K562 (cell line): Measurements from ENCODE around the gene PRKAG1. TPM values are rescaled to one million over a fixed set of nuclear protein-coding genes. Genes with fewer than 3 reads are reported as not detected.

Source experiments
- ATAC-seq: fragments of 200-7000 bp; cut with Tn5 transposase; 3 replicates; pipeline ENCODE4 v1.9.1; 2020; ENCODE audit warnings: moderate library complexity
- BruUV-seq: library from RNA; stranded (reverse); fragments of 400-500 nt; replicated peaks from 2 replicates; lab custom pipeline; 2021; lab: Mats Ljungman, UMichigan
- CTCF ChIA-PET: fragments of 300-600 bp; formaldehyde crosslinking; extraction: SDS; loops from one replicate; lab custom pipeline; 2021; ENCODE audit warnings: low intra/inter-chr PET ratio; lab: Yijun Ruan, JAX
- POLR2A ChIA-PET: fragments of 300-600, 350-650 bp; sonication (Branson Sonifier 250); formaldehyde crosslinking; extraction: SDS; loops from one replicate; lab custom pipeline; 2021; ENCODE audit warnings: antibody characterized with exemption, inconsistent platforms; lab: Yijun Ruan, JAX
- DNase-seq, 4 experiments: peaks; one replicate each; pipeline versions ENCODE4 v3.0.0 to v3.0.0-alpha.2; 2011 to 2018; ENCODE audit warnings: low spot score in 3 of 4, mixed read lengths in 3 of 4; ENCODE audit errors: extremely low read depth in 1 of 4
- FAIRE-seq: peaks from 2 replicates; lab custom pipeline; 2011; peaks lifted over from hg19 to GRCh38; lab: Jason Lieb, UNC
- H2AFZ ChIP-seq: 2 replicates; pipeline ENCODE4 v1.6.0; 2011; ENCODE audit warnings: low read depth, low read length, control low read depth, inconsistent platforms
- H3K27ac ChIP-seq: fragments of 200-600 bp; 3 replicates; pipeline ENCODE4 v1.8.0; 2011; ENCODE audit warnings: low read depth, mild to moderate bottlenecking, control low read depth, inconsistent platforms, low read length, moderate library complexity, mixed read lengths; ENCODE audit errors: extremely low read depth
- H3K27me3 ChIP-seq, 2 experiments: fragments of 300-600 bp in 1 of 2; 2 replicates in 1 of 2; 3 replicates in 1 of 2; pipeline versions ENCODE4 v1.6.0 to v1.8.0; 2011; ENCODE audit warnings: inconsistent platforms in 2 of 2, low read length in 2 of 2, mild to moderate bottlenecking in 1 of 2, mixed read lengths in 1 of 2, moderate library complexity in 1 of 2; ENCODE audit not compliant: control insufficient read depth in 2 of 2, insufficient read depth in 2 of 2
- H3K36me3 ChIP-seq: fragments of 300-600 bp; 3 replicates; pipeline ENCODE4 v1.8.0; 2011; ENCODE audit warnings: mild to moderate bottlenecking, low read length, inconsistent platforms; ENCODE audit not compliant: control insufficient read depth, insufficient read depth
- H3K4me1 ChIP-seq, 2 experiments: fragments of 200-600 bp in 1 of 2; replicated peaks in 1 of 2; 2 replicates in 1 of 2; 3 replicates in 1 of 2; pipeline versions ENCODE4 v1.5.1 to v1.8.0; 2011; ENCODE audit warnings: inconsistent platforms in 2 of 2, low read length in 2 of 2, mild to moderate bottlenecking in 1 of 2, mixed read lengths in 1 of 2, moderate library complexity in 1 of 2; ENCODE audit not compliant: control insufficient read depth in 2 of 2, insufficient read depth in 2 of 2
- H3K4me2 ChIP-seq: 2 replicates; pipeline ENCODE4 v1.6.1; 2011; ENCODE audit warnings: low read length, control low read depth, inconsistent platforms, mixed read lengths; ENCODE audit not compliant: insufficient read depth
- H3K4me3 ChIP-seq: fragments of 200-600 bp; sonication (generic), shearing (Covaris generic); 2 replicates; pipeline ENCODE4 v1.5.1; 2016; ENCODE audit warnings: control low read depth, inconsistent platforms
- H3K79me2 ChIP-seq: fragments of 200-600 bp; 3 replicates; pipeline ENCODE4 v1.8.0; 2011; ENCODE audit warnings: low read length, inconsistent platforms; ENCODE audit not compliant: control insufficient read depth, insufficient read depth
- H3K9ac ChIP-seq, 2 experiments: 2 replicates each; pipeline versions ENCODE4 v1.6.0 to v1.6.1; 2011; ENCODE audit warnings: low read depth in 2 of 2, low read length in 2 of 2, control low read depth in 1 of 2, inconsistent platforms in 1 of 2, mild to moderate bottlenecking in 1 of 2, mixed read lengths in 1 of 2; ENCODE audit not compliant: insufficient read depth in 1 of 2
- H3K9me1 ChIP-seq: one replicate; pipeline ENCODE4 v1.6.0; 2011; ENCODE audit warnings: inconsistent platforms, mild to moderate bottlenecking, low read length, moderate library complexity; ENCODE audit not compliant: control insufficient read depth, insufficient read depth
- H3K9me3 ChIP-seq: replicated peaks from 2 replicates; pipeline ENCODE4 v1.5.1; 2011; ENCODE audit warnings: low read depth, low read length, inconsistent platforms; ENCODE audit not compliant: control insufficient read depth, insufficient read depth
- H4K20me1 ChIP-seq: replicated peaks from 2 replicates; pipeline ENCODE4 v1.6.1; 2011; ENCODE audit warnings: low read length, inconsistent platforms, mixed read lengths; ENCODE audit not compliant: control insufficient read depth, insufficient read depth
- TARDBP ChIP-seq: fragments of 450-650 bp; IDR thresholded peaks from 2 replicates; pipeline ENCODE4 v1.6.1; 2016
- USF1 ChIP-seq: sonication (generic); formaldehyde crosslinking; IDR thresholded peaks from 2 replicates; pipeline ENCODE4 v1.9.0; 2022; ENCODE audit warnings: mild to moderate bottlenecking, missing genetic modification reagents
- ZNF232 ChIP-seq: sonication (generic); formaldehyde crosslinking; IDR thresholded peaks from 2 replicates; pipeline ENCODE4 v1.8.0; 2022; ENCODE audit warnings: mild to moderate bottlenecking, missing genetic modification reagents
- ZNF609 ChIP-seq: sonication (generic); formaldehyde crosslinking; IDR thresholded peaks from 2 replicates; pipeline ENCODE4 v1.8.1; 2023; ENCODE audit warnings: missing genetic modification reagents, mild to moderate bottlenecking, borderline replicate concordance
- ZNF644 ChIP-seq: fragments of 200-800 bp; sonication (Bioruptor generic); IDR thresholded peaks from 2 replicates; pipeline ENCODE4 v1.6.1; 2016; ENCODE audit warnings: low read depth, missing genetic modification characterization, missing compliant biosample characterization
- WGBS: fragments of 100-300 bp; shearing (Covaris generic); methylation state at CpG from one replicate; pipeline ENCODE4 v1.1.6; 2016; ENCODE audit warnings: low coverage, mixed read lengths; ENCODE audit not compliant: insufficient coverage; ENCODE audit errors: missing lambda C conversion rate; 5-methylcytosine and 5-hydroxymethylcytosine counted together
- in situ Hi-C: fragments of 300-500 bp; cut with MboI; formaldehyde crosslinking; loops from 4 replicates; pipeline ENCODE4 v1.15.0; 2018; ENCODE audit warnings: inconsistent platforms, mixed read lengths
- intact Hi-C: fragments of 100-400 bp; cut with micrococcal nuclease; formaldehyde crosslinking; loops from 2 replicates; pipeline ENCODE4 v1.14.2; 2022
- polyA plus RNA-seq, 8 experiments: library from polyadenylated mRNA; depleted of rRNA in 4 of 8; stranded (reverse) in 5 of 8; unstranded in 3 of 8; fragments of >200 nt; fragmentation: Nextera tagmentation in 2 of 8; fragmentation: Illumina TruSeq in 1 of 8; extraction: Ambion mirVana in 2 of 8; extraction: Trizol in 1 of 8; gene quantifications; 2 replicates each; pipeline versions ENCODE4 v1.2.1 to v1.2.3, GENCODE V29; 2011 to 2014; ENCODE audit warnings: inconsistent platforms in 1 of 8, missing spikeins in 1 of 8
- total RNA-seq, 7 experiments: library from RNA; depleted of rRNA in 6 of 7; stranded (reverse); fragments of >200 nt in 6 of 7; fragmentation: Illumina TruSeq in 2 of 7; extraction: Trizol in 2 of 7; gene quantifications; 2 replicates each; pipeline versions ENCODE4 v1.2.1 to v1.2.3, GENCODE V29; 2011 to 2021; ENCODE audit warnings: low replicate concordance in 1 of 7

Gene PRKAG1
- total and polyA plus RNA-seq, 9 of the 15 experiments (the other 6 are each of a cell fraction or from before 2014, with no cell fraction given): 51.1 to 126 (median 79.1) TPM

- no peaks in the 10 kb centered on the region for H3K9me1 ChIP-seq
- H4K20me1 ChIP-seq: 0 out of 2 replicates have a peak, but pooled peaks cover 5% of the 10 kb centered on the region
- ATAC-seq (no peak), DNase-seq (no peak), FAIRE-seq (no peak)
- H3K27ac ChIP-seq: no peak overlapping the region
- TF ChIP-seq ZNF644 (tag) (no peak), ZNF609 (CRISPR knock-in tag) (no peak), ZNF232 (CRISPR knock-in tag) (no peak), USF1 (CRISPR knock-in tag) (0 out of 2 replicates have a peak, but pooled peaks have one; percentile 14), TARDBP (no peak)
- no peak overlapping the region for H3K4me3 ChIP-seq
- H3K4me2 ChIP-seq: no peak overlapping the region
- H2AFZ ChIP-seq: no peak overlapping the region
- 89% methylated on average over 15 of the region's 15 CpGs for WGBS
- intact Hi-C loops (no loop called here), in situ Hi-C loops (no loop called here)
- peaks cover 8% of the 10 kb centered on the region for H3K79me2 ChIP-seq
- ChIA-PET POLR2A (interaction anchor here (1.0 to 3.4 kb wide), 3 partner anchors 8 to 14 kb away, joined by 3 to 22 read pairs (median 8); no protein-coding TSS in a partner anchor), CTCF (interaction anchor here (1.2 kb wide), 1 partner anchor 26 kb away, joined by 3 read pairs; no protein-coding TSS in a partner anchor)
- H3K36me3 ChIP-seq: peaks cover 72% of the 10 kb centered on the region
- no peaks in the 10 kb centered on the region for H3K27me3 ChIP-seq
- no peaks in the 10 kb centered on the region for H3K9me3 ChIP-seq
- H3K9ac ChIP-seq: no peak overlapping the region
- no TSS peak for BruUV-seq
- H3K4me1 ChIP-seq: peaks cover 21 to 23% of the 10 kb centered on the region in 2 experiments
Observed at GRCh38 chr12:49022558-49023178, 4.1 kb upstream of the PRKAG1 start.
